DOHH2 (cell line): ENCODE measurements around the gene CDC42.
A peak's percentile ranks its signal among the peaks of the same experiment; 100 is the strongest.

ENCODE experiments used
- H3F3A ChIP-seq: fragments of 200-600 bp; sonication (generic), shearing (Covaris generic); 2 replicates; pipeline ENCODE4 v1.6.0; 2016; ENCODE audit warnings: antibody characterized with exemption, mild to moderate bottlenecking; ENCODE audit not compliant: control insufficient read depth, insufficient read depth
- H3K27ac ChIP-seq: fragments of 200-600 bp; sonication (generic); 2 replicates; pipeline ENCODE4 v1.5.1; 2014; ENCODE audit warnings: low read depth, mild to moderate bottlenecking, low read length, moderate library complexity
- H3K27me3 ChIP-seq: fragments of 200-600 bp; sonication (generic); 2 replicates; pipeline ENCODE4 v1.6.1; 2014; ENCODE audit warnings: mild to moderate bottlenecking, low read length, mixed read lengths; ENCODE audit not compliant: control insufficient read depth
- H3K36me3 ChIP-seq: fragments of 200-600 bp; sonication (generic); 2 replicates; pipeline ENCODE4 v1.6.1; 2014; ENCODE audit warnings: mild to moderate bottlenecking, low read length, moderate library complexity, mixed read lengths; ENCODE audit not compliant: control insufficient read depth
- H3K4me1 ChIP-seq: fragments of 200-600 bp; sonication (generic); 2 replicates; pipeline ENCODE4 v1.6.1; 2014; ENCODE audit warnings: mild to moderate bottlenecking, low read length, mixed read lengths; ENCODE audit not compliant: control insufficient read depth
- H3K4me2 ChIP-seq: fragments of 200-600 bp; sonication (generic); 2 replicates; pipeline ENCODE4 v1.6.0; 2014; ENCODE audit warnings: mild to moderate bottlenecking, low read length, moderate library complexity
- H3K4me3 ChIP-seq: fragments of 200-600 bp; sonication (generic); 2 replicates; pipeline ENCODE4 v1.5.1; 2014; ENCODE audit warnings: mild to moderate bottlenecking, low read length, mixed read lengths
- H3K79me2 ChIP-seq: fragments of 200-600 bp; sonication (generic); 2 replicates; pipeline ENCODE4 v1.6.1; 2014; ENCODE audit warnings: mild to moderate bottlenecking, low read length, mixed read lengths; ENCODE audit not compliant: control insufficient read depth
- H3K9me2 ChIP-seq: fragments of 200-600 bp; sonication (generic); replicated peaks from 2 replicates; pipeline ENCODE4 v1.6.1; 2014; ENCODE audit warnings: mild to moderate bottlenecking, low read length, mixed read lengths; ENCODE audit not compliant: control insufficient read depth
- H3K9me3 ChIP-seq: fragments of 200-600 bp; sonication (generic); 2 replicates; pipeline ENCODE4 v1.6.1; 2014; ENCODE audit warnings: antibody characterized with exemption, low read length, mixed read lengths; ENCODE audit not compliant: control insufficient read depth, insufficient read depth
- H4K20me1 ChIP-seq: fragments of 200-600 bp; sonication (generic); 2 replicates; pipeline ENCODE4 v1.6.0; 2014; ENCODE audit warnings: low read depth, mild to moderate bottlenecking, antibody characterized with exemption, low read length, moderate library complexity; ENCODE audit not compliant: control insufficient read depth, insufficient read depth
- EZH2phosphoT487 ChIP-seq: fragments of 200-600 bp; sonication (generic); IDR thresholded peaks from 2 replicates; pipeline ENCODE4 v1.6.1; 2017; ENCODE audit warnings: borderline replicate concordance, mild to moderate bottlenecking, antibody characterized with exemption, low read length, moderate library complexity, mixed read lengths
- TF ChIP-seq, protein P1 (sequence below): fragments of 200-600 bp; sonication (generic); IDR thresholded peaks from one replicate; pipeline ENCODE4 v1.5.1; 2014; ENCODE audit warnings: antibody characterized with exemption, mild to moderate bottlenecking, low read depth, low read length; ENCODE audit not compliant: poor library complexity, severe bottlenecking

Gene CDC42

GRCh38 chr1:22056043-22056442 is 3.5 kb downstream of the CDC42 start:
- H4K20me1 ChIP-seq: peaks cover 54% of the 10 kb centered on the region
- peak overlapping the region; percentile 25 for H3K4me2 ChIP-seq

GRCh38 chr1:22056936-22057335 is 4.4 kb downstream of the CDC42 start:
- H3K4me3 ChIP-seq: no peak overlapping the region
- H3K27ac ChIP-seq: no peak overlapping the region
- H3K36me3 ChIP-seq: peaks cover 44% of the 10 kb centered on the region
- H3K4me1 ChIP-seq: peaks cover 66% of the 10 kb centered on the region
- no peak overlapping the region for H3K4me2 ChIP-seq
- H4K20me1 ChIP-seq: peaks cover 54% of the 10 kb centered on the region
- H3K9me3 ChIP-seq: no peaks in the 10 kb centered on the region
- no peaks in the 10 kb centered on the region for H3K27me3 ChIP-seq
- no peak for TF ChIP-seq EZH2phosphoT487
- TF ChIP-seq, protein P1, sequence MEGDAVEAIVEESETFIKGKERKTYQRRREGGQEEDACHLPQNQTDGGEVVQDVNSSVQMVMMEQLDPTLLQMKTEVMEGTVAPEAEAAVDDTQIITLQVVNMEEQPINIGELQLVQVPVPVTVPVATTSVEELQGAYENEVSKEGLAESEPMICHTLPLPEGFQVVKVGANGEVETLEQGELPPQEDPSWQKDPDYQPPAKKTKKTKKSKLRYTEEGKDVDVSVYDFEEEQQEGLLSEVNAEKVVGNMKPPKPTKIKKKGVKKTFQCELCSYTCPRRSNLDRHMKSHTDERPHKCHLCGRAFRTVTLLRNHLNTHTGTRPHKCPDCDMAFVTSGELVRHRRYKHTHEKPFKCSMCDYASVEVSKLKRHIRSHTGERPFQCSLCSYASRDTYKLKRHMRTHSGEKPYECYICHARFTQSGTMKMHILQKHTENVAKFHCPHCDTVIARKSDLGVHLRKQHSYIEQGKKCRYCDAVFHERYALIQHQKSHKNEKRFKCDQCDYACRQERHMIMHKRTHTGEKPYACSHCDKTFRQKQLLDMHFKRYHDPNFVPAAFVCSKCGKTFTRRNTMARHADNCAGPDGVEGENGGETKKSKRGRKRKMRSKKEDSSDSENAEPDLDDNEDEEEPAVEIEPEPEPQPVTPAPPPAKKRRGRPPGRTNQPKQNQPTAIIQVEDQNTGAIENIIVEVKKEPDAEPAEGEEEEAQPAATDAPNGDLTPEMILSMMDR: no peak
- H3F3A ChIP-seq: 0 out of 2 replicates have a peak, but pooled peaks cover 2% of the 10 kb centered on the region
- no peaks in the 10 kb centered on the region for H3K9me2 ChIP-seq
- peaks cover 93% of the 10 kb centered on the region for H3K79me2 ChIP-seq

More at GRCh38 chr1:22056043-22056442, 3.5 kb downstream of the CDC42 start:
- no peak overlapping the region for H3K27ac ChIP-seq
- H3K9me2 ChIP-seq: no peaks in the 10 kb centered on the region
- peaks cover 84% of the 10 kb centered on the region for H3K79me2 ChIP-seq
- no peak for TF ChIP-seq EZH2phosphoT487
- TF ChIP-seq, protein P1: no peak
- no peaks in the 10 kb centered on the region for H3K27me3 ChIP-seq
- H3K36me3 ChIP-seq: peaks cover 44% of the 10 kb centered on the region
- 0 out of 2 replicates have a peak, but pooled peaks cover 2% of the 10 kb centered on the region for H3F3A ChIP-seq
- H3K4me3 ChIP-seq: 0 out of 2 replicates have a peak overlapping the region, but pooled peaks have one; percentile 4
- no peaks in the 10 kb centered on the region for H3K9me3 ChIP-seq
- peaks cover 67% of the 10 kb centered on the region for H3K4me1 ChIP-seq

GRCh38 chr1:22057861-22058260 is 5.4 kb downstream of the CDC42 start:
- Histone ChIP-seq H3K4me2 (no peak overlapping the region; the same call in 1 of the 2 replicates), H4K20me1 (peaks cover 54% of the 10 kb centered on the region), H3K27me3 (no peaks in the 10 kb centered on the region), H3K4me1 (peaks cover 62% of the 10 kb centered on the region), H3K9me2 (no peaks in the 10 kb centered on the region), H3K27ac (no peak overlapping the region), H3F3A (0 out of 2 replicates have a peak, but pooled peaks cover 2% of the 10 kb centered on the region), H3K36me3 (peaks cover 46% of the 10 kb centered on the region), H3K4me3 (no peak overlapping the region), H3K9me3 (no peaks in the 10 kb centered on the region), H3K79me2 (peaks cover 99% of the 10 kb centered on the region)
- TF ChIP-seq, protein P1: no peak
- no peak for TF ChIP-seq EZH2phosphoT487
